Measurements from ENCODE around the gene ZGPAT. TPM values are rescaled to one million over a fixed set of nuclear protein-coding genes. Genes with fewer than 3 reads are reported as not detected.

ZGPAT gene
- total RNA-seq, 1 experiment from 2014 or later: 27.6 TPM

- H4K5ac ChIP-seq (ENCODE audit: insufficient read length, low read depth, low read length): no peak overlapping the region
- TF ChIP-seq CTCF (conservative IDR thresholded peaks at IDR 0.05): no peak
These were observed 23.6 kb downstream of the ZGPAT start for GRCh38 chr20:63731410-63731809.

More at GRCh38 chr20:63731410-63731809, 23.6 kb downstream of the ZGPAT start:
- H2AK5ac ChIP-seq (ENCODE audit: insufficient read length, low read length): no peak overlapping the region
- no peaks in the 10 kb centered on the region for H3K79me2 ChIP-seq (ENCODE audit: insufficient read depth, low read length)
- no peak overlapping the region for H3K27ac ChIP-seq (ENCODE audit: insufficient read length, low read depth, low read length)
- H3K4me3 Mint-ChIP-seq: no peak overlapping the region
- H3K9me3 ChIP-seq (ENCODE audit: control insufficient read depth, low read depth, low read length): no peaks in the 10 kb centered on the region
- peaks cover 3% of the 10 kb centered on the region for H3K79me1 ChIP-seq (ENCODE audit: insufficient read depth, low read depth, low read length, poor library complexity, severe bottlenecking)
- no peak overlapping the region for H3K14ac ChIP-seq (ENCODE audit: insufficient read depth, low read length)
- no peak overlapping the region for H3K18ac ChIP-seq (ENCODE audit: insufficient read length, low read depth, low read length)
- no peaks in the 10 kb centered on the region for H3K4me1 ChIP-seq (ENCODE audit: insufficient read depth, low read length)
- no peaks in the 10 kb centered on the region for H4K20me1 ChIP-seq (ENCODE audit: control insufficient read depth, insufficient read depth, insufficient read length)
- H2BK20ac ChIP-seq (ENCODE audit: low read depth, low read length, poor library complexity, severe bottlenecking): no peak overlapping the region
- no peak overlapping the region for H2AFZ ChIP-seq (ENCODE audit: low read length)
- H3T11ph ChIP-seq (ENCODE audit: low read length): no peak overlapping the region
- H3K4ac ChIP-seq (ENCODE audit: low read depth, low read length): no peak overlapping the region
- H3K36me3 Mint-ChIP-seq (ENCODE audit: insufficient read depth in 1 of 3, low read depth in 3 of 3): peaks cover 11 to 42% (median 19%) of the 10 kb centered on the region in 3 experiments; a peak in 6 of 7 replicates
- no peak overlapping the region for H2BK120ac ChIP-seq (ENCODE audit: low read depth, low read length, poor library complexity, severe bottlenecking)
- no peak overlapping the region for H3K9ac ChIP-seq (ENCODE audit: extremely low read depth, insufficient read length, low read length)
- H3K4me1 Mint-ChIP-seq: no peaks in the 10 kb centered on the region
- H2BK15ac ChIP-seq (ENCODE audit: low read depth, low read length): no peak overlapping the region
- H3K23ac ChIP-seq (ENCODE audit: insufficient read length, low read depth, low read length): no peak overlapping the region
- no peak overlapping the region for H3K4me2 ChIP-seq (ENCODE audit: insufficient read depth, insufficient read length, low read length)
- no peak for DNase-seq
- no peaks in the 10 kb centered on the region; the same call in 1 of the 2 replicates for H3K27me3 Mint-ChIP-seq (ENCODE audit: low read depth)
- H3K23me2 ChIP-seq (ENCODE audit: insufficient read length, low read depth, low read length, poor library complexity, severe bottlenecking): no peaks in the 10 kb centered on the region
- no peak overlapping the region for H3K56ac ChIP-seq (ENCODE audit: insufficient read length, low read depth, low read length)
- H3K27me3 ChIP-seq (ENCODE audit: insufficient read depth, low read length): no peaks in the 10 kb centered on the region
- H2BK12ac ChIP-seq (ENCODE audit: insufficient read length, low read depth, low read length): no peak overlapping the region
- H4K8ac ChIP-seq (replicated peaks; ENCODE audit: insufficient read length, low read depth, low read length): no peak overlapping the region
- H3K27ac Mint-ChIP-seq: no peak overlapping the region
- H3K9me3 Mint-ChIP-seq: no peaks in the 10 kb centered on the region
- WGBS (ENCODE audit: extremely low coverage, insufficient read length, low lambda C conversion rate): no CpG with 5 or more reads among the region's 5 CpGs
- no peak overlapping the region for H4K91ac ChIP-seq (ENCODE audit: insufficient read length, low read depth, low read length)
- H2BK5ac ChIP-seq (ENCODE audit: insufficient read length, low read length): no peak overlapping the region

Measured in H9 (cell line).